Epithelial cell of esophagus (primary cell): ENCODE measurements around the gene ACTRT2.

Experiments used
- DNase-seq: peaks from one replicate; pipeline ENCODE4 v3.0.0; 2010; ENCODE audit warnings: low read depth
- H3K4me3 ChIP-seq: 2 replicates; pipeline ENCODE4 v1.5.1; 2011; ENCODE audit warnings: mild to moderate bottlenecking, low read length, control low read depth
- TF ChIP-seq, protein P1 (sequence below): IDR thresholded peaks from 2 replicates; pipeline ENCODE4 v1.5.1; 2011; ENCODE audit warnings: low read depth, mild to moderate bottlenecking, low read length, control low read depth, inconsistent platforms; ENCODE audit not compliant: insufficient read depth; ENCODE audit errors: missing control alignments

ACTRT2 gene

DNA sequence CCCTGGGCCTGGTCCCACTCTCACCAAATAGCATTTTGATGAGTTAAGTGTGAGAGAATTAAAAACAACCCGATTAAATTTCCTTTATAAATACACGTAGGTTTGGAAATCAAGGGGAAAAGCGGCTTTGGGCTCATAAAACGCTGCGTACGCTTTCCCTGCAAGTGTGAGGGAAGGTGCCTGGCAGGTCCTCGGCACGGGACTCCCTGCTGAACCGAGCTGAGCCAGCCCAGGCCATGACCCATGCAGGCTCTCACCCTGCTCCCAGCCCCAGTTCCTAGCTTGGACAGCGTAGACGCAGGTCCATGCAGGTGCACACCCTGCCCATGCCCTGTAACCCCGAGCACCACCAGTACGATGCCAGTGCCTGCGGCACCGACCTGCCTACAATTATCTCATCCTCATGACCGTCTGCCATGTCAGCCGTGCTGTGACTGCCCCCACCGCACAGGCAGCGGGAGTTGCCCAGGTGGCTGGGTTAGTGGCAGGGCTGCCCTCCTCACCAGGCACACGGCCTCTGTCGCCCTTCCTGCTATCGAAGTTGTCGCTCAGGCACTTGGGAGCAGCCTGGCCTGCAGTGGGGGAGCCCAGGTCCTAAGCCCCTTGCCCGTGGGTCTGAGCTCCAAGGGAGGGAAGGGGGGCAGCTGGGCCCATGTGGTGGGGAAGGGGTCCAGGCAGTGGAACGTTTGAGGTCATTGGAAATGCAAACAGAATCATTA, 41.0 kb upstream of the ACTRT2 start:
- no peak for DNase-seq
- TF ChIP-seq, protein P1, sequence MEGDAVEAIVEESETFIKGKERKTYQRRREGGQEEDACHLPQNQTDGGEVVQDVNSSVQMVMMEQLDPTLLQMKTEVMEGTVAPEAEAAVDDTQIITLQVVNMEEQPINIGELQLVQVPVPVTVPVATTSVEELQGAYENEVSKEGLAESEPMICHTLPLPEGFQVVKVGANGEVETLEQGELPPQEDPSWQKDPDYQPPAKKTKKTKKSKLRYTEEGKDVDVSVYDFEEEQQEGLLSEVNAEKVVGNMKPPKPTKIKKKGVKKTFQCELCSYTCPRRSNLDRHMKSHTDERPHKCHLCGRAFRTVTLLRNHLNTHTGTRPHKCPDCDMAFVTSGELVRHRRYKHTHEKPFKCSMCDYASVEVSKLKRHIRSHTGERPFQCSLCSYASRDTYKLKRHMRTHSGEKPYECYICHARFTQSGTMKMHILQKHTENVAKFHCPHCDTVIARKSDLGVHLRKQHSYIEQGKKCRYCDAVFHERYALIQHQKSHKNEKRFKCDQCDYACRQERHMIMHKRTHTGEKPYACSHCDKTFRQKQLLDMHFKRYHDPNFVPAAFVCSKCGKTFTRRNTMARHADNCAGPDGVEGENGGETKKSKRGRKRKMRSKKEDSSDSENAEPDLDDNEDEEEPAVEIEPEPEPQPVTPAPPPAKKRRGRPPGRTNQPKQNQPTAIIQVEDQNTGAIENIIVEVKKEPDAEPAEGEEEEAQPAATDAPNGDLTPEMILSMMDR = no peak
- no peak overlapping the region for H3K4me3 ChIP-seq

DNA sequence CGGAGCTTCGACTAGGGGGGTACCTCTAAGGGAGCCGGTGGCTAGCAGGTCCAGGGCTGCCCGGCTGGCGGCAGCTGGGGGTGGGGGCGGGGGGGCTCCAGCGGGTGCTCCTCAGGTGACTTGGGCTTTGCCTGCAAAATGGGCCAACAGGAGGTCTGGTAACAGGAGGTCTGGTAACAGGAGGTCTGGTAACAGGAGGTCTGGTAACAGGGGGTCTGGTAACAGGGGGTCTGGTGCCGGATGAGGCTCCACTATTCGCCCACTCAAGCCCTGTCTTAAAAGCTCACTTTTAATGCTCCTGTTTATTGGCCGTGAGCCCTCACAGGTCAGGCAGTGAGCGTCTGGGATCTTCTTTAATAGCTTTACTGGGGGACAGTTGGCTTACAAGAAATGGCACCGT, 40.4 kb upstream of the ACTRT2 start:
- TF ChIP-seq, protein P1 = no peak
- DNase-seq = no peak

DNA sequence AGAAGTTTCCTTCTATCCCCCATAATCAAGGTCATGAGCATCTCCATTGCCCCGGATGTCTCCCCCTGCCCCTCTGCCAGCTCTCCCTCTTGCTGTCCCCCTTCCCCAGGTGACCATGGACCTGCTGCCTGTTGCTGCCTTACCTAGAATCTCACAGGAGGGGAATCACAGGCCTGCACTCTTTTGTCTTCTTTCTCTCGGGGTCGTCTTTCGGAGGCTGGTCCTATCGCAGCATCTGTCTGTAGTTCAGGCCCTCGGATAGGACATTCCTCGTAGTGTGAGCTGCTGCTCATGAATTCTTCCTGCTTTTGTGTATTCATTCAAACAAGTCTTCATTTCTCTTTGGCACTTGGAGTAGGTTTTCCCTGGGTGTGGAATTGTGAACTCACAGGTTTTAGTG, 39.9 kb upstream of the ACTRT2 start:
- TF ChIP-seq, protein P1 = no peak
- H3K4me3 ChIP-seq = no peak overlapping the region
- DNase-seq = no peak

More for the DNA sequence above, 40.4 kb upstream of the ACTRT2 start:
- no peak overlapping the region for H3K4me3 ChIP-seq

DNA sequence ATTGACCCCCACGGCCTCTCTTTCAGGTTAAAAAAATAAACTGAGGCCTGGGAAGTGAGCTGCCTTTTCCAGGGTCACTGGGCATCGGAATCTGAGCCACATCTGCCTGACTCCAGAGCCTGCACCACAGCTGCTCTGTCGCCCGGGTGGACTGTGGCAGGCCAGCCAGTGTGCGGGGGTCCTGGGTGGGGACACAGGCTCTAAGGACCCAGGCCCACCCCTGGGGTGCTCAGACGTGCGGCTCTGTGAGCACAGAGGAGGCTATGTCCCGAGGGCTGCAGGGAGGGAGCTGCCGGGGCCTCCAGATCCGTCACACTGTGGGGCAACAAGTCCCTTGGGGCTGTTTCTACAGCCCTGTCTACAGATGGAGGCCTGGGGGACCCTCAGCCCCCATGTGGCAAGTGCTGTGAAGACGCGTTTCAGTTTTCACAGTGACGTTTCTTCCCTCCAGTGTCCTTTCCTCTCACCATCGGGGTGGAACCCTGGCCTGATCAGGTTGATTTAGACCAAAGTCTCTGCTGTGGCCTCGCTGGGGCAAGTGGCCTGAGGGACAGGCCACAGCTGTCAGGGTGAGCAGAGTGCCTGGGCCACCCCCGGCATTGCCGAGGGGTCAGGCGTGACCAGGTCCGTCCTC, 39.2 kb upstream of the ACTRT2 start:
- H3K4me3 ChIP-seq = no peak overlapping the region
- DNase-seq = no peak
- TF ChIP-seq, protein P1 = no peak

DNA sequence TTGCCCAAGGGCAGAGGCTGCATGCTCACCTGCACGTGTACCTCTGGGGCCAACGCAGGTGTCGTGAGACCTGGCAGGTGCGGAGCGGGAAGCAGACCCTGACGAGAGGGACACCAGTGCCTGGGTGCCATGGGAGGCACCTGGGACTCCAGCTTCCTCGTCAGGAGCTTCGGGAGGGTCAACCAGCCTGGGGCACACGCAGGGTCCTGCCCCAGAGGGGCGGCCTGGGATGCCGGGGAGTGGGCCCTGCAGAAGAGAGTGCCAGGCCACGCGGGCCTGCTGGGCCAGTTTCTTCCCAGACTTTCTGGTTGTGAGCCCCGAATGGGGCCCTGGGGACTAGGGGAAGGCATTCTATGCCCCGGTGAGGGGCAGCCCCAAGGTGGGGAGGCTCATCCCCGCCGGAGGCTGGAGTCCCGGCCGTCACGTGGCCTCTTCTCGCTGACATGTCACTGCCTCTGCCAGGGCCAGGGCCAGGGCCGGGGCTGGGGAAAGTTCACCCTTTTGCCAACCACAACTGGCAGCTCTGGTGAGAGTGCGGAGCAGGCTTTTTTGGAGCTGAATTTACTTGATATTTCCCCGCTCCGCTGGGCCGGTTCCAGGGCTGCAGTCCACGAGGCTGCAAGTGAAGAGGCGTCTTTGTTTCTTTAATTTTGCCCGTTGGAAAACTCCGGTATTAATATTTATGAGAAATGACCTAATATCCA, 38.5 kb upstream of the ACTRT2 start:
- H3K4me3 ChIP-seq = no peak overlapping the region
- TF ChIP-seq, protein P1 = no peak
- no peak for DNase-seq

DNA sequence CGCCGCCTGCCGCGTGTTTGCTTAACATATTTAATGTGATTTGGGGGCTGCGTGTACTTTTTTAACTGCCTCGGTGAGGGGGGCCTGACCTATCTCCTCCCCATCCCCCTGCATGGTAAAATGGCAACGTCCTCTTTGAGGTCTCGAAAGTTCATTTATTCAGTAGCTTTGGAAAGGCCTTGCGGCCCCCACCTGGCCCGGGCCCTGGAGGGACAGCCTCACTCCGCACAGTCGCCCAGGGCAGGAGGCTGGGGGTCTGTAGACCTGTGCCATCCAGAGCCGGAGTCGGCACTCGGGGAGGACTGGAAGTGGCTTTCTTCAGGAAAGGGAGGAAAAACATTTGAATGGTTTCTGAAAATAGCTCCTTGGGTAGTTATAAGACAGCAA, 38.0 kb upstream of the ACTRT2 start:
- no peak overlapping the region for H3K4me3 ChIP-seq
- DNase-seq = no peak
- TF ChIP-seq, protein P1 = no peak
